ENCODE measurements around the gene EVA1A. TPM values are rescaled to one million over a fixed set of nuclear protein-coding genes. Genes with fewer than 3 reads are reported as not detected.

EVA1A gene
- total RNA-seq, 1 experiment from 2014 or later: 0.68 TPM

GRCh38 chr2:75562513-75562864, 1.8 kb upstream of the EVA1A start:
- no peak overlapping the region for H2BK12ac ChIP-seq (ENCODE audit: insufficient read length, low read depth, low read length)
- no CpG with 5 or more reads among the region's 5 CpGs for WGBS (ENCODE audit: extremely low coverage, insufficient read length, low lambda C conversion rate)
- no peak overlapping the region for H2AFZ ChIP-seq (ENCODE audit: low read length)
- no peak overlapping the region for H3K9ac ChIP-seq (ENCODE audit: extremely low read depth, insufficient read length, low read length)
- no peak overlapping the region for H3K18ac ChIP-seq (ENCODE audit: insufficient read length, low read depth, low read length)
- H3K4me3 Mint-ChIP-seq: no peak overlapping the region; a peak in 1 of 5 replicates
- no peak overlapping the region for H3K27ac Mint-ChIP-seq
- H3K9me3 Mint-ChIP-seq: no peaks in the 10 kb centered on the region
- no peaks in the 10 kb centered on the region; a peak in 1 of 7 replicates for H3K36me3 Mint-ChIP-seq (ENCODE audit: insufficient read depth in 1 of 3, low read depth in 3 of 3)
- H2AK5ac ChIP-seq (ENCODE audit: insufficient read length, low read length): no peak overlapping the region
- no peak for DNase-seq
- H3K23ac ChIP-seq (ENCODE audit: insufficient read length, low read depth, low read length): no peak overlapping the region
- no peak overlapping the region for H3K56ac ChIP-seq (ENCODE audit: insufficient read length, low read depth, low read length)
- no peak overlapping the region for H4K5ac ChIP-seq (ENCODE audit: insufficient read length, low read depth, low read length)
- H2BK20ac ChIP-seq (ENCODE audit: low read depth, low read length, poor library complexity, severe bottlenecking): no peak overlapping the region
- no peak overlapping the region for H3K4me2 ChIP-seq (ENCODE audit: insufficient read depth, insufficient read length, low read length)
- H3K27ac ChIP-seq (ENCODE audit: insufficient read length, low read depth, low read length): no peak overlapping the region
- peaks cover 11% of the 10 kb centered on the region for H3K23me2 ChIP-seq (ENCODE audit: insufficient read length, low read depth, low read length, poor library complexity, severe bottlenecking)
- H3K79me2 ChIP-seq (ENCODE audit: insufficient read depth, low read length): no peaks in the 10 kb centered on the region
- H3K14ac ChIP-seq (ENCODE audit: insufficient read depth, low read length): no peak overlapping the region
- TF ChIP-seq CTCF (conservative IDR thresholded peaks at IDR 0.05): no peak
- H3T11ph ChIP-seq (ENCODE audit: low read length): no peak overlapping the region
- peaks cover 16 to 20% of the 10 kb centered on the region in 2 experiments for H3K4me1 Mint-ChIP-seq
- H3K9me3 ChIP-seq (ENCODE audit: control insufficient read depth, low read depth, low read length): no peaks in the 10 kb centered on the region
- no peaks in the 10 kb centered on the region for H4K20me1 ChIP-seq (ENCODE audit: control insufficient read depth, insufficient read depth, insufficient read length)
- no peak overlapping the region for H2BK15ac ChIP-seq (ENCODE audit: low read depth, low read length)
- peaks cover 66% of the 10 kb centered on the region for H3K27me3 Mint-ChIP-seq (ENCODE audit: low read depth)
- H3K27me3 ChIP-seq (ENCODE audit: insufficient read depth, low read length): no peaks in the 10 kb centered on the region; the same call in 1 of the 2 replicates
- no peak overlapping the region for H4K91ac ChIP-seq (ENCODE audit: insufficient read length, low read depth, low read length)
- H2BK5ac ChIP-seq (ENCODE audit: insufficient read length, low read length): no peak overlapping the region
- no peak overlapping the region for H3K4ac ChIP-seq (ENCODE audit: low read depth, low read length)
- H4K8ac ChIP-seq (replicated peaks; ENCODE audit: insufficient read length, low read depth, low read length): no peak overlapping the region
- no peaks in the 10 kb centered on the region; the same call in 1 of the 2 replicates for H3K4me1 ChIP-seq (ENCODE audit: insufficient read depth, low read length)
- H2BK120ac ChIP-seq (ENCODE audit: low read depth, low read length, poor library complexity, severe bottlenecking): no peak overlapping the region
- no peaks in the 10 kb centered on the region for H3K79me1 ChIP-seq (ENCODE audit: insufficient read depth, low read depth, low read length, poor library complexity, severe bottlenecking)

Measured in H9 (cell line).